Measurements from ENCODE around the gene AHRR. TPM values are rescaled to one million over a fixed set of nuclear protein-coding genes. Genes with fewer than 3 reads are reported as not detected.

Gene AHRR
- total and polyA plus RNA-seq, 10 of the 15 experiments (the other 5 are each of a cell fraction or from before 2014, with no cell fraction given) = 0.90 to 35.2 (median 19.2) TPM

- TF ChIP-seq, protein P1, sequence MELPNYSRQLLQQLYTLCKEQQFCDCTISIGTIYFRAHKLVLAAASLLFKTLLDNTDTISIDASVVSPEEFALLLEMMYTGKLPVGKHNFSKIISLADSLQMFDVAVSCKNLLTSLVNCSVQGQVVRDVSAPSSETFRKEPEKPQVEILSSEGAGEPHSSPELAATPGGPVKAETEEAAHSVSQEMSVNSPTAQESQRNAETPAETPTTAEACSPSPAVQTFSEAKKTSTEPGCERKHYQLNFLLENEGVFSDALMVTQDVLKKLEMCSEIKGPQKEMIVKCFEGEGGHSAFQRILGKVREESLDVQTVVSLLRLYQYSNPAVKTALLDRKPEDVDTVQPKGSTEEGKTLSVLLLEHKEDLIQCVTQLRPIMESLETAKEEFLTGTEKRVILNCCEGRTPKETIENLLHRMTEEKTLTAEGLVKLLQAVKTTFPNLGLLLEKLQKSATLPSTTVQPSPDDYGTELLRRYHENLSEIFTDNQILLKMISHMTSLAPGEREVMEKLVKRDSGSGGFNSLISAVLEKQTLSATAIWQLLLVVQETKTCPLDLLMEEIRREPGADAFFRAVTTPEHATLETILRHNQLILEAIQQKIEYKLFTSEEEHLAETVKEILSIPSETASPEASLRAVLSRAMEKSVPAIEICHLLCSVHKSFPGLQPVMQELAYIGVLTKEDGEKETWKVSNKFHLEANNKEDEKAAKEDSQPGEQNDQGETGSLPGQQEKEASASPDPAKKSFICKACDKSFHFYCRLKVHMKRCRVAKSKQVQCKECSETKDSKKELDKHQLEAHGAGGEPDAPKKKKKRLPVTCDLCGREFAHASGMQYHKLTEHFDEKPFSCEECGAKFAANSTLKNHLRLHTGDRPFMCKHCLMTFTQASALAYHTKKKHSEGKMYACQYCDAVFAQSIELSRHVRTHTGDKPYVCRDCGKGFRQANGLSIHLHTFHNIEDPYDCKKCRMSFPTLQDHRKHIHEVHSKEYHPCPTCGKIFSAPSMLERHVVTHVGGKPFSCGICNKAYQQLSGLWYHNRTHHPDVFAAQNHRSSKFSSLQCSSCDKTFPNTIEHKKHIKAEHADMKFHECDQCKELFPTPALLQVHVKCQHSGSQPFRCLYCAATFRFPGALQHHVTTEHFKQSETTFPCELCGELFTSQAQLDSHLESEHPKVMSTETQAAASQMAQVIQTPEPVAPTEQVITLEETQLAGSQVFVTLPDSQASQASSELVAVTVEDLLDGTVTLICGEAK (IDR thresholded peaks at IDR 0.05; ENCODE audit: borderline replicate concordance) = no peak
- no peak for TF ChIP-seq RAD51 (IDR thresholded peaks at IDR 0.05)
- TF ChIP-seq SMAD1 (IDR thresholded peaks at IDR 0.05; ENCODE audit: low read depth, partially characterized antibody) = no peak
- no peak for TF ChIP-seq FOS (IDR thresholded peaks at IDR 0.05; ENCODE audit: borderline replicate concordance, extremely low read depth, insufficient read length)
- no peak for TF ChIP-seq RELB (IDR thresholded peaks at IDR 0.05; ENCODE audit: low read depth)
- no peak for TF ChIP-seq WRNIP1 (IDR thresholded peaks at IDR 0.05; ENCODE audit: borderline replicate concordance, low read depth, low read length)
- no peak for TF ChIP-seq LARP7 (IDR thresholded peaks at IDR 0.05)
- TF ChIP-seq SREBF1 (IDR thresholded peaks at IDR 0.05; ENCODE audit: low read length) = no peak
- no peak for TF ChIP-seq STAT3 (IDR thresholded peaks at IDR 0.05; ENCODE audit: low read depth, low read length)
- no peak for TF ChIP-seq ZNF274 (IDR thresholded peaks at IDR 0.05; ENCODE audit: insufficient read depth, insufficient read length)
- TF ChIP-seq, protein P2, sequence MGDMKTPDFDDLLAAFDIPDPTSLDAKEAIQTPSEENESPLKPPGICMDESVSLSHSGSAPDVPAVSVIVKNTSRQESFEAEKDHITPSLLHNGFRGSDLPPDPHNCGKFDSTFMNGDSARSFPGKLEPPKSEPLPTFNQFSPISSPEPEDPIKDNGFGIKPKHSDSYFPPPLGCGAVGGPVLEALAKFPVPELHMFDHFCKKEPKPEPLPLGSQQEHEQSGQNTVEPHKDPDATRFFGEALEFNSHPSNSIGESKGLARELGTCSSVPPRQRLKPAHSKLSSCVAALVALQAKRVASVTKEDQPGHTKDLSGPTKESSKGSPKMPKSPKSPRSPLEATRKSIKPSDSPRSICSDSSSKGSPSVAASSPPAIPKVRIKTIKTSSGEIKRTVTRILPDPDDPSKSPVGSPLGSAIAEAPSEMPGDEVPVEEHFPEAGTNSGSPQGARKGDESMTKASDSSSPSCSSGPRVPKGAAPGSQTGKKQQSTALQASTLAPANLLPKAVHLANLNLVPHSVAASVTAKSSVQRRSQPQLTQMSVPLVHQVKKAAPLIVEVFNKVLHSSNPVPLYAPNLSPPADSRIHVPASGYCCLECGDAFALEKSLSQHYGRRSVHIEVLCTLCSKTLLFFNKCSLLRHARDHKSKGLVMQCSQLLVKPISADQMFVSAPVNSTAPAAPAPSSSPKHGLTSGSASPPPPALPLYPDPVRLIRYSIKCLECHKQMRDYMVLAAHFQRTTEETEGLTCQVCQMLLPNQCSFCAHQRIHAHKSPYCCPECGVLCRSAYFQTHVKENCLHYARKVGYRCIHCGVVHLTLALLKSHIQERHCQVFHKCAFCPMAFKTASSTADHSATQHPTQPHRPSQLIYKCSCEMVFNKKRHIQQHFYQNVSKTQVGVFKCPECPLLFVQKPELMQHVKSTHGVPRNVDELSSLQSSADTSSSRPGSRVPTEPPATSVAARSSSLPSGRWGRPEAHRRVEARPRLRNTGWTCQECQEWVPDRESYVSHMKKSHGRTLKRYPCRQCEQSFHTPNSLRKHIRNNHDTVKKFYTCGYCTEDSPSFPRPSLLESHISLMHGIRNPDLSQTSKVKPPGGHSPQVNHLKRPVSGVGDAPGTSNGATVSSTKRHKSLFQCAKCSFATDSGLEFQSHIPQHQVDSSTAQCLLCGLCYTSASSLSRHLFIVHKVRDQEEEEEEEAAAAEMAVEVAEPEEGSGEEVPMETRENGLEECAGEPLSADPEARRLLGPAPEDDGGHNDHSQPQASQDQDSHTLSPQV (IDR thresholded peaks at IDR 0.05) = no peak
- TF ChIP-seq POLR2A (IDR thresholded peaks at IDR 0.05; ENCODE audit: low read depth, low read length) = peak; percentile 43; the same call in 1 of the 2 replicates
- no peak for TF ChIP-seq BRCA1 (IDR thresholded peaks at IDR 0.05; ENCODE audit: low read depth, low read length)
- 0 out of 2 replicates have a peak, but pooled peaks have one; percentile 51 for TF ChIP-seq NBN (IDR thresholded peaks at IDR 0.05)
- no peak for TF ChIP-seq POU2F2 (IDR thresholded peaks at IDR 0.05; ENCODE audit: borderline replicate concordance, low read depth, low read length)
- 0 out of 2 replicates have a peak, but pooled peaks have one; percentile 10 for TF ChIP-seq MTA2 (IDR thresholded peaks at IDR 0.05; ENCODE audit: low read depth)
- peak; percentile 15; the same call in 1 of the 2 replicates for TF ChIP-seq ELK1 (IDR thresholded peaks at IDR 0.05; ENCODE audit: low read depth, low read length)
- TF ChIP-seq RB1 (IDR thresholded peaks at IDR 0.05; ENCODE audit: borderline replicate concordance) = no peak
- TF ChIP-seq CBFB (IDR thresholded peaks at IDR 0.05; ENCODE audit: low read depth) = no peak
- TF ChIP-seq NFYA (IDR thresholded peaks at IDR 0.05; ENCODE audit: borderline replicate concordance, low read depth, low read length) = no peak
- TF ChIP-seq NFYB (IDR thresholded peaks at IDR 0.05; ENCODE audit: insufficient read depth, low read depth, low read length) = no peak
Measured at GRCh38 chr5:322281-322941, 897 bp downstream of the AHRR start (continued).

Measured in GM12878 (cell line).